Measurements from ENCODE around the gene PNRC2.
A peak's percentile ranks its signal among the peaks of the same experiment; 100 is the strongest.

Gene PNRC2

GRCh38 chr1:23959461-23960290, at the start of gene PNRC2:
Gene PNRC2 (plus strand): TSS chr1:23959828. CDS start chr1:23961458, 1,630 bp downstream.
- POLR2A ChIA-PET: interaction anchor here (0.6 to 3.2 kb wide), 16 partner anchors 8 to 836 kb away, joined by 3 to 24 read pairs (median 4); partner anchors contain the start of genes HMGCL, MYOM3 and SRSF10
- CTCF ChIA-PET: interaction anchor here (0.7 to 0.9 kb wide), 2 partner anchors 51 to 149 kb away, joined by 3 read pairs; no protein-coding TSS in a partner anchor
- Histone ChIP-seq H3K4me1 (ENCODE audit: control insufficient read depth, insufficient read depth, low read length) (no peaks in the 10 kb centered on the region), H3K36me3 (ENCODE audit: control insufficient read depth in 2 of 2, insufficient read depth in 1 of 2, low read length in 2 of 2) (peaks cover 6 to 35% of the 10 kb centered on the region in 2 experiments; a peak in 2 of 3 replicates), H3K9me3 (ENCODE audit: control insufficient read depth, insufficient read depth, low read depth, low read length) (no peaks in the 10 kb centered on the region), H3K4me3 (ENCODE audit: low read depth, low read length) (peak within 1 kb of the TSS; percentile 83), H3K27ac (ENCODE audit: extremely low read depth, low read depth, low read length) (peak within 1 kb of the TSS; percentile 98)
- peak; percentile 62; the same call in 1 of the 2 replicates for TF ChIP-seq MZF1 (tag by site-specific recombination; IDR thresholded peaks at IDR 0.05; ENCODE audit: borderline replicate concordance)
- TF ChIP-seq SALL2 (tag by site-specific recombination; IDR thresholded peaks at IDR 0.05; ENCODE audit: borderline replicate concordance): no peak
- TF ChIP-seq TRIM28 (IDR thresholded peaks at IDR 0.05; ENCODE audit: borderline replicate concordance, low read length): no peak
- TF ChIP-seq GLI4 (tag by site-specific recombination; IDR thresholded peaks at IDR 0.05): no peak
- no peak for TF ChIP-seq ZNF10 (tag by site-specific recombination; IDR thresholded peaks at IDR 0.05)
- TF ChIP-seq ZNF416 (tag by site-specific recombination; IDR thresholded peaks at IDR 0.05): no peak
- no peak for TF ChIP-seq BCL6B (tag by site-specific recombination; IDR thresholded peaks at IDR 0.05)
- TF ChIP-seq ZNF521 (tag by site-specific recombination; IDR thresholded peaks at IDR 0.05): no peak
- no peak for TF ChIP-seq ZNF350 (tag by site-specific recombination; IDR thresholded peaks at IDR 0.05)
- TF ChIP-seq SCRT1 (tag by site-specific recombination; IDR thresholded peaks at IDR 0.05; ENCODE audit: borderline replicate concordance): peak; percentile 98
- TF ChIP-seq ZNF2 (tag by site-specific recombination; IDR thresholded peaks at IDR 0.05): peak; percentile 74
- no peak for TF ChIP-seq ZNF19 (tag by site-specific recombination; IDR thresholded peaks at IDR 0.05; ENCODE audit: low read depth)
- no peak for TF ChIP-seq ZNF654 (tag by site-specific recombination; IDR thresholded peaks at IDR 0.05; ENCODE audit: low read depth)
- TF ChIP-seq ZBTB48 (tag by site-specific recombination; IDR thresholded peaks at IDR 0.05): no peak
- TF ChIP-seq ZNF776 (tag by site-specific recombination; IDR thresholded peaks at IDR 0.05; ENCODE audit: borderline replicate concordance): no peak
- no peak for TF ChIP-seq ZNF785 (tag by site-specific recombination; IDR thresholded peaks at IDR 0.05)
- no peak for TF ChIP-seq ZNF645 (tag by site-specific recombination; IDR thresholded peaks at IDR 0.05)
- TF ChIP-seq ZFP41 (tag by site-specific recombination; IDR thresholded peaks at IDR 0.05; ENCODE audit: borderline replicate concordance): no peak
- no peak; the same call in none of the 2 replicates for TF ChIP-seq CTCF (tag by site-specific recombination; IDR thresholded peaks at IDR 0.05)
- no peak for TF ChIP-seq ZNF548 (tag by site-specific recombination; IDR thresholded peaks at IDR 0.05)
- peak; percentile 33; the same call in 1 of the 2 replicates for TF ChIP-seq ZNF423 (tag by site-specific recombination; IDR thresholded peaks at IDR 0.05)
- peak; percentile 18; the same call in 1 of the 2 replicates for TF ChIP-seq ZNF146 (tag by site-specific recombination; IDR thresholded peaks at IDR 0.05)
- no peak for TF ChIP-seq ZNF239 (tag by site-specific recombination; IDR thresholded peaks at IDR 0.05)
- TF ChIP-seq PRDM2 (tag by site-specific recombination; IDR thresholded peaks at IDR 0.05; ENCODE audit: borderline replicate concordance): no peak
- TF ChIP-seq BCL11A (tag by site-specific recombination; IDR thresholded peaks at IDR 0.05; ENCODE audit: low read depth): no peak
- TF ChIP-seq ZNF558 (tag by site-specific recombination; IDR thresholded peaks at IDR 0.05): no peak
- no peak for TF ChIP-seq HOXA7 (CRISPR knock-in tag; IDR thresholded peaks at IDR 0.05; ENCODE audit: borderline replicate concordance)
- no peak for TF ChIP-seq HOXC10 (CRISPR knock-in tag; IDR thresholded peaks at IDR 0.05)
- TF ChIP-seq ZNF174 (tag by site-specific recombination; IDR thresholded peaks at IDR 0.05): no peak
